ENCODE results near the gene SLC2A11.
A peak's percentile ranks its signal among the peaks of the same experiment; 100 is the strongest.

The SLC2A11 gene

GRCh38 chr22:23889620-23890019, 31.9 kb downstream of the SLC2A11 start:
- no peaks in the 10 kb centered on the region for H3K27me3 Mint-ChIP-seq
- peaks cover 13% of the 10 kb centered on the region for H3K4me1 Mint-ChIP-seq
- no peak overlapping the region for H3K4me3 Mint-ChIP-seq
- no peak overlapping the region for H3K27ac Mint-ChIP-seq
- H3K9me3 Mint-ChIP-seq = no peaks in the 10 kb centered on the region
- no peaks in the 10 kb centered on the region for H3K36me3 Mint-ChIP-seq

DNA sequence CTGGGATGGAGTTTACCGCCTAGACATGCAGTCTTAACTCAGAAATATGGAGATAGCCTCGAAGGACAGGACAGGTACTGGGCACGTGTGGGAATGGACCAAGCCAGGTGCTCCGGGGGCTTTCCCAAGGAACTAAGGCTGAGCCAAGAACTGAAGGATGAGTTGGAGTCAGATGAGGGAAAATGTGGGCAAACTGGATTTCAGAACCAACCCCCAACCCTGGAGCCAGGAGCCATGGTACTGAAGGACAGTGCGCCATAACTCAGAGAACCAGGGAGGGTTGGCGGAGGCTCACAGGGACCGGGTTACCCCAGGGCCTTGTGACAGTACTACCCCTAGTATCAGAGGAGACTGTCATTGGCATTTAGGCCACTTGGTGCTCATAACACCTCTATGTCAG, 34.1 kb downstream of the SLC2A11 start:
- no peaks in the 10 kb centered on the region for H3K9me3 Mint-ChIP-seq
- H3K27me3 Mint-ChIP-seq = no peaks in the 10 kb centered on the region

DNA sequence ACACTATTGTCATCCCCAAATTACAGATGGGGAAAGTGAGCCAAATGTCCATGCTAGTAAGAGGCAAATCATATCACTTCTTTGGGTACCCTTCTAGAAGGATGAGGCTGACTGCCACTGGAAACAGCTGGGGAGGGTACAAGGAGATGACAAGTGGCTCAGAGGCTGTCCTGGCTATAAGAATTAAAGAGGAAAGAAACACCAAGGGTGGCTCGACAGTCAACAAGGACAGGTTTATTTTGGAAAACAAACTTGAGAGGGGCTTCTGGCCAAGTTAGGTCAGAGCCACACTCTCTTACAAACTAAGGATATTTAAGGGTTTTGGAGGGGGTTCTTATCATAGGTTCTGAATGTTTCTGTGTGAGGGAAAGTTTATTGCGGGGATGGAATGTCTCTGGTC, 34.5 kb downstream of the SLC2A11 start:
- peaks cover 21% of the 10 kb centered on the region for H3K4me1 Mint-ChIP-seq
- H3K36me3 Mint-ChIP-seq = peaks cover 6% of the 10 kb centered on the region
- H3K27me3 Mint-ChIP-seq = no peaks in the 10 kb centered on the region
- peak overlapping the region; percentile 62 for H3K4me3 Mint-ChIP-seq
- H3K27ac Mint-ChIP-seq = no peak overlapping the region
- no peaks in the 10 kb centered on the region for H3K9me3 Mint-ChIP-seq

More for the DNA sequence above, 34.1 kb downstream of the SLC2A11 start:
- Mint-ChIP-seq H3K4me3 (peak overlapping the region; percentile 26), H3K4me1 (peaks cover 19% of the 10 kb centered on the region), H3K36me3 (peaks cover 4% of the 10 kb centered on the region), H3K27ac (no peak overlapping the region)

DNA sequence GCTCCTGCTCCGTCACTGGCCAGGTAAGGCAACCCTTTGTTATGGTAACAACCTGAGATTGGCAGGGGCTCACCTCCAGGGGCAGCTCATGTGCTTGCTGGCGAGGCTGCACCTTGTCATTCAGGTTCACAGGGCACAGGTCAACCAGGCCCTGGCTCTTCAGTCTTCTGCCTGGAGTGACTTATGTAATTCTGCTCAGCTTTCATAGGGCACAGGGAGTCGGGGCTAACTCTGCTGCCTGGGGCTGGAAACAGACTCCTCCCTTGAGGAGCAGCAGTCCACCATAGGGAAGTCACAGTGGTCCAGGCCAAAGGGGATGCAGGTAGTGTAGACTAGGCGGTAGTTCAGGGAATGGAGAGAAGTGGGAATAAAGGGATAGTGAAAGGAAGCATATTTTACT, 35.0 kb downstream of the SLC2A11 start:
- H3K27me3 Mint-ChIP-seq = no peaks in the 10 kb centered on the region
- peak overlapping the region; percentile 93 for H3K4me3 Mint-ChIP-seq
- H3K4me1 Mint-ChIP-seq = peaks cover 24% of the 10 kb centered on the region
- H3K9me3 Mint-ChIP-seq = no peaks in the 10 kb centered on the region
- peaks cover 10% of the 10 kb centered on the region for H3K36me3 Mint-ChIP-seq
- peak overlapping the region; percentile 87 for H3K27ac Mint-ChIP-seq

DNA sequence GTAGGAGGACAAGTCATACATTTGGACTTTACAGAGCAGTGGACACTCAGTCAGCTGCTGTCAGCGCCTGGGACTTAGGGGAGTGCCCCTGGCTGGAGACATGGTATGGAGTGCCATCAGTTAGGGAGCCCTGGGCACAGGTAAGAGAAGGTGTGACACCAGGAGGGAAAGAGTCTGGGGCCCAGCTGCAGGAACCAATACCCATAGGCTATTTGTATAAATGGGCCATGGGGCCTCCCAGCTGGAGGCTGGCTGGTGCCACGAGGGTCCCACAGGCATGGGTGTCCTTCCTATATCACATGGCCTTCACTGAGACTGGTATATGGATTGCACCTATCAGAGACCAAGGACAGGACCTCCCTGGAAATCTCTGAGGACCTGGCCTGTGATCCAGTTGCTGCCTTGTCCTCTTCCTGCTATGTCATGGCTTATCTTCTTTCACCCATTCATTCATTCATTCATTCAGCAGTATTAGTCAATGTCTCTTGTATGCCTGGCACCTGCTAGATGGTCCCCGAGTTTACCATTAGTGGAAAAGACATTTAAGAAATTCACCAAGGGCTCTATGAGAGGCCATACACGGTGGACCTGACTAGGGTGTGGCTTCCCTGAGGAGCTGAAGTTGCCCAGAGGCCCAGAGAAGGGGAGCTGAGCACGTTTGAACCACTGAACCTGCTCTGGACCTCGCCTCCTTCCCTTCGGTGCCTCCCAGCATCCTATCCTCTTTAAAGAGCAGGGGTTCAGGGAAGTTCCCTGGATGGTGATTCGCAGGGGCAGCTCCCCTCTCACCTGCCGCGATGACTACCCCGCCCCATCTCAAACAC, 35.7 kb downstream of the SLC2A11 start:
- no peaks in the 10 kb centered on the region for H3K27me3 Mint-ChIP-seq
- H3K27ac Mint-ChIP-seq = peak overlapping the region; percentile 94
- peaks cover 26% of the 10 kb centered on the region for H3K4me1 Mint-ChIP-seq
- peak overlapping the region; percentile 93 for H3K4me3 Mint-ChIP-seq
- H3K9me3 Mint-ChIP-seq = no peaks in the 10 kb centered on the region
- peaks cover 12% of the 10 kb centered on the region for H3K36me3 Mint-ChIP-seq

- Mint-ChIP-seq H3K4me3 (peak within 1 kb of the TSS; percentile 93), H3K36me3 (peaks cover 12% of the 10 kb centered on the region), H3K4me1 (peaks cover 26% of the 10 kb centered on the region), H3K27me3 (no peaks in the 10 kb centered on the region), H3K27ac (peak within 1 kb of the TSS; percentile 96), H3K9me3 (no peaks in the 10 kb centered on the region)
Observed at GRCh38 chr22:23893945-23894709, 36.5 kb downstream of the SLC2A11 start, which contains the start of gene MIF. TSS of gene MIF (plus strand) at chr22:23894383. CDS start at chr22:23894475, 92 bp downstream.

GRCh38 chr22:23894710-23895598, 37.3 kb downstream of the SLC2A11 start:
- no peaks in the 10 kb centered on the region for H3K9me3 Mint-ChIP-seq

GRCh38 chr22:23895599-23896144, 38.0 kb downstream of the SLC2A11 start:
- no peaks in the 10 kb centered on the region for H3K27me3 Mint-ChIP-seq
- peaks cover 26% of the 10 kb centered on the region for H3K4me1 Mint-ChIP-seq
- H3K9me3 Mint-ChIP-seq = no peaks in the 10 kb centered on the region
- H3K36me3 Mint-ChIP-seq = peaks cover 12% of the 10 kb centered on the region
- peak overlapping the region; percentile 93 for H3K27ac Mint-ChIP-seq
- H3K4me3 Mint-ChIP-seq = peak overlapping the region; percentile 93

More at GRCh38 chr22:23894710-23895598, 37.3 kb downstream of the SLC2A11 start:
- H3K36me3 Mint-ChIP-seq = peaks cover 12% of the 10 kb centered on the region
- H3K4me3 Mint-ChIP-seq = peak overlapping the region; percentile 93
- peaks cover 26% of the 10 kb centered on the region for H3K4me1 Mint-ChIP-seq
- H3K27ac Mint-ChIP-seq = peak overlapping the region; percentile 93
- H3K27me3 Mint-ChIP-seq = no peaks in the 10 kb centered on the region

- H3K4me1 Mint-ChIP-seq = peaks cover 26% of the 10 kb centered on the region
- peak overlapping the region; percentile 93 for H3K4me3 Mint-ChIP-seq
- H3K27ac Mint-ChIP-seq = no peak overlapping the region
- peaks cover 12% of the 10 kb centered on the region for H3K36me3 Mint-ChIP-seq
- no peaks in the 10 kb centered on the region for H3K9me3 Mint-ChIP-seq
- H3K27me3 Mint-ChIP-seq = no peaks in the 10 kb centered on the region
Observed at GRCh38 chr22:23896166-23896522, 38.5 kb downstream of the SLC2A11 start.

- H3K4me3 Mint-ChIP-seq = peak overlapping the region; percentile 49
- H3K4me1 Mint-ChIP-seq = peaks cover 26% of the 10 kb centered on the region
- no peaks in the 10 kb centered on the region for H3K9me3 Mint-ChIP-seq
- no peaks in the 10 kb centered on the region for H3K27me3 Mint-ChIP-seq
- peaks cover 12% of the 10 kb centered on the region for H3K36me3 Mint-ChIP-seq
- no peak overlapping the region for H3K27ac Mint-ChIP-seq
Observed at GRCh38 chr22:23896523-23897186, 39.0 kb downstream of the SLC2A11 start.

- H3K4me1 Mint-ChIP-seq = peaks cover 26% of the 10 kb centered on the region
- H3K4me3 Mint-ChIP-seq = peak overlapping the region; percentile 49
- H3K27me3 Mint-ChIP-seq = no peaks in the 10 kb centered on the region
- peaks cover 12% of the 10 kb centered on the region for H3K36me3 Mint-ChIP-seq
- no peak overlapping the region for H3K27ac Mint-ChIP-seq
- H3K9me3 Mint-ChIP-seq = no peaks in the 10 kb centered on the region
Observed at GRCh38 chr22:23897320-23897719, 39.6 kb downstream of the SLC2A11 start.

GRCh38 chr22:23898006-23898974, 40.6 kb downstream of the SLC2A11 start:
- Mint-ChIP-seq H3K9me3 (no peaks in the 10 kb centered on the region), H3K4me1 (peaks cover 20% of the 10 kb centered on the region), H3K27me3 (no peaks in the 10 kb centered on the region), H3K36me3 (peaks cover 12% of the 10 kb centered on the region), H3K4me3 (no peak overlapping the region), H3K27ac (no peak overlapping the region)

DNA sequence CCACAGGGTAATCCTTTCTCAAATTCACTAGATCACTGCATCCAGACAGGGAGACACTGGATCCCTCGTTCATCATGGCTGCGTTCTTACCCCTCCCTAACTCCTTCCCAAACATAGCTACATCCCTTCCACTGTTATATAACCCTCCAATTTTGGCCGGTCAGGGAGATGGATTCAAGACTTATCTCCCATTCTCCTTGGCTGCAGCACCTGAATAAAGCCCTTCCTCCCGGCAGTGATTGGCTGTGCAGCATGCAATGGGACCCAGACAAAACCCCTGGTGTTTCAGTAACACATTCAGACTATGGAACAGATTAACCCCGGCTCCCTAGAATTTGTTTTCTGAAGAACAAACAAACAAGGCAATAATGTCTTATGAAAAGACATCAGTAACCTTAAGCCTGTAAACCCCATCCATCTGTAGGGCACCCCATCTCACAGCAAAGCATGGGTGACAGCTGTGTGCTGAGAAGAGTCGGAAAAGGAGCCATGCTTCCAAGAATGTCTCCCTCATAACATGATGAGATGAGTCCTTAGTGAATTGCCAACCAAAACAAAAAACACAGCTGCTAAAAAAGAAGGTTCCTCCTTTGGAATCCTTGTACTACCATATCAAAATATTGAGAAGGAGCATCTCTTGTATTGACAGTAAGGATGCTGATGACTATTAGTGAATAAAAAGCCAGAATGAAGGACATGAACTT, 41.5 kb downstream of the SLC2A11 start:
- Mint-ChIP-seq H3K4me1 (peaks cover 13% of the 10 kb centered on the region), H3K9me3 (no peaks in the 10 kb centered on the region), H3K4me3 (no peak overlapping the region), H3K36me3 (peaks cover 12% of the 10 kb centered on the region), H3K27me3 (no peaks in the 10 kb centered on the region), H3K27ac (no peak overlapping the region)

Data from activated naive CD4-positive, alpha-beta T cell treated with anti-CD3 and anti-CD28 coated beads, Interleukin-2, amount 50 U/mL, for 24 hours (primary cell).